Measurements from ENCODE around the gene IQSEC1. TPM values are rescaled to one million over a fixed set of nuclear protein-coding genes. Genes with fewer than 3 reads are reported as not detected.

The IQSEC1 gene
- total RNA-seq, 2 donors from 2014 or later, result 22.7 to 24.5 TPM

DNA sequence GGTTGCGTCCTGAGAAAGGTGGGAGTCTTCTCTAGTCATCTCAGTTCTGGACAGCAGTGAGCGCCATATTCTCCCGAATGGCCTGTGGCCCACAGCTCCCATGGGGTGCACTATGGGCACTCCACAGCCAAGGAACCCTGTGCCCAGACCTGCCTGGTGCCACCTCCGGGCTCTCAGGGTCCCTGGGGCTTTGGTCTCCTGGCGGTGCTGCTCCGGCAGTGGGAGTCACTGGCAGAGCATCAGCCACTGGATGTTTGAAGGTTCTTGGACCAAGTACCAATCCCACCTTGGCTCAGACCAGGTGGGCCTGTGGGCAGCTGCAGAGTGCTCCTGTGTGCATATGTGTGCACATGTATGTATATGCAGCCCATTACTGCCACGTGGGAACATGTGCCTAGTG is 163.5 kb downstream of the IQSEC1 start:
- H3K27ac Mint-ChIP-seq, result no peak overlapping the region

DNA sequence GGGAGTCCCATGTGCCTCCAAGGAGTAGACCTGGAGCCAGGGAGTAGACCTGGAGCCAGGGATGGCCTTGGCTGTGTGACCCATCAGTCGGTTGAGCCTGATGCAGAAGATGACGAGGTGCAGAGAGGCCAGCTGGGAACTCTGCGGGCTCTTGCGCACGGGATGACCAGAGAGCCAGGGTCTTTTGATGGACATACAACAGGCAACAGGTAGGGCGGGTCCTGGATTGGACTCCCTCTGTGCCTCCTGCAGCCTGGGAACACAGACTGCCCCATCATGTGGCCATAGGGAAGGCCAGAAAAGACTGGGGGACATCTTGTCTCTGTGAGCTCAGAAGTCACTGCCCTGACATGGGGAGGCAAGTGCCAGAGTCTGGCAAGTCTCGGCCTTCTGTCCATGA is 164.4 kb downstream of the IQSEC1 start:
- H3K9ac ChIP-seq (ENCODE audit: extremely low read depth, low read length, poor library complexity, severe bottlenecking), result no peak overlapping the region
- H3K27me3 Mint-ChIP-seq (ENCODE audit: insufficient read depth), result no peaks in the 10 kb centered on the region
- no peak overlapping the region for H3K4me3 Mint-ChIP-seq
- peaks cover 29% of the 10 kb centered on the region for H3K36me3 ChIP-seq (ENCODE audit: control insufficient read depth, insufficient read depth, low read length)
- H3K9me3 ChIP-seq (ENCODE audit: control insufficient read depth, low read length), result no peaks in the 10 kb centered on the region
- H3K9me3 Mint-ChIP-seq, result no peaks in the 10 kb centered on the region
- no peak for TF ChIP-seq CTCF (conservative IDR thresholded peaks at IDR 0.05)
- H3K27me3 ChIP-seq (ENCODE audit: control insufficient read depth, insufficient read depth, low read length, poor library complexity, severe bottlenecking), result no peaks in the 10 kb centered on the region
- H3K4me1 Mint-ChIP-seq, result peaks cover 2% of the 10 kb centered on the region
- DNase-seq, result no peak
- H3K4me1 ChIP-seq (ENCODE audit: control insufficient read depth, insufficient read depth, low read length), result peaks cover 4% of the 10 kb centered on the region
- no peak overlapping the region for H3K27ac ChIP-seq (ENCODE audit: low read depth, low read length)
- no peak overlapping the region for H3K27ac Mint-ChIP-seq
- H3K36me3 Mint-ChIP-seq (ENCODE audit: low read depth), result peaks cover 35% of the 10 kb centered on the region
- WGBS, 2 experiments (ENCODE audit: insufficient coverage in 1 of 2, insufficient read length in 1 of 2), result 95 to 97% methylated on average over 6 to 7 of the region's 7 CpGs
- H3K4me3 ChIP-seq (ENCODE audit: low read length), result no peak overlapping the region

More for the DNA sequence above, 163.5 kb downstream of the IQSEC1 start:
- peaks cover 2% of the 10 kb centered on the region for H3K4me1 Mint-ChIP-seq
- DNase-seq, result no peak
- peaks cover 42% of the 10 kb centered on the region for H3K36me3 Mint-ChIP-seq (ENCODE audit: low read depth)
- no peak overlapping the region for H3K4me3 ChIP-seq (ENCODE audit: low read length)
- 96% methylated on average over 7 of the region's 7 CpGs for WGBS, 2 experiments (ENCODE audit: insufficient coverage in 1 of 2, insufficient read length in 1 of 2)
- no peak for TF ChIP-seq CTCF (conservative IDR thresholded peaks at IDR 0.05)
- no peaks in the 10 kb centered on the region for H3K27me3 ChIP-seq (ENCODE audit: control insufficient read depth, insufficient read depth, low read length, poor library complexity, severe bottlenecking)
- H3K27me3 Mint-ChIP-seq (ENCODE audit: insufficient read depth), result no peaks in the 10 kb centered on the region
- H3K4me3 Mint-ChIP-seq, result no peak overlapping the region
- no peak overlapping the region for H3K9ac ChIP-seq (ENCODE audit: extremely low read depth, low read length, poor library complexity, severe bottlenecking)
- no peaks in the 10 kb centered on the region for H3K9me3 Mint-ChIP-seq
- H3K4me1 ChIP-seq (ENCODE audit: control insufficient read depth, insufficient read depth, low read length), result peaks cover 4% of the 10 kb centered on the region
- no peak overlapping the region for H3K27ac ChIP-seq (ENCODE audit: low read depth, low read length)
- no peaks in the 10 kb centered on the region for H3K9me3 ChIP-seq (ENCODE audit: control insufficient read depth, low read length)
- peaks cover 29% of the 10 kb centered on the region for H3K36me3 ChIP-seq (ENCODE audit: control insufficient read depth, insufficient read depth, low read length)

DNA sequence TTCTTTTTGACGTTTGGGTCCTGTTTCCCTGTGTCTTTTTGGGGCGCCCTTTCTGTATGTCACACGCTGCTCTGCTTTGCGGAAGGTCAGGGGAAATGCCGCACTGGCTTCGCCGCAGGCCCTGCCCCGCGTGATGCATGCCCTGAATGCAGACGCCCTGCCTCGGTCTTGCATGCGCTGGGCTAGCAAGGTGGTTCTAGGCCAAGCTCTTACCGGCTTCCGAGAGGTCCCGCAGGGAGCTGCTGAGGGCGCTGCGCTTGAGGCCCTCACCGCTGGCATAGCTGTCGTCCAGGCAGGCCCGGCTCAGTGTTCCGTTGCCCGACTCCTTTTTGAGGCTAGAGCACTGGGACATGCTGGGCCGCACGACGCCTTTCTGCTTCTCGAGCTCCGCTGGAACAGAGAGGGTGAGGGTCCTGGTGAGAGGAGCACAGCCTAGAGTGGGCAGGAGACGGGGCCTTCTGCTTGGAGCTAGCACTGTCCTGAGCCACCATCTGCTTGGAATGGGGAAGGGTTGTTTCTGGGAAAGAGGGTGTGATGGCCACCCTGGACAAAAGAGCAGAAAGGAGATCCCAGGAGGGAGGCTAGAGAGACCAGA is 165.0 kb downstream of the IQSEC1 start:
- peaks cover 4% of the 10 kb centered on the region for H3K4me1 ChIP-seq (ENCODE audit: control insufficient read depth, insufficient read depth, low read length)
- DNase-seq, result no peak
- no peaks in the 10 kb centered on the region for H3K27me3 ChIP-seq (ENCODE audit: control insufficient read depth, insufficient read depth, low read length, poor library complexity, severe bottlenecking)
- no peaks in the 10 kb centered on the region for H3K9me3 ChIP-seq (ENCODE audit: control insufficient read depth, low read length)
- H3K27me3 Mint-ChIP-seq (ENCODE audit: insufficient read depth), result no peaks in the 10 kb centered on the region
- 94 to 96% methylated on average over 22 to 28 of the region's 28 CpGs for WGBS, 2 experiments (ENCODE audit: insufficient coverage in 1 of 2, insufficient read length in 1 of 2)
- H3K27ac ChIP-seq (ENCODE audit: low read depth, low read length), result peak overlapping the region; percentile 17
- no peak overlapping the region for H3K4me3 ChIP-seq (ENCODE audit: low read length)
- no peak overlapping the region for H3K27ac Mint-ChIP-seq
- H3K9me3 Mint-ChIP-seq, result no peaks in the 10 kb centered on the region
- H3K4me3 Mint-ChIP-seq, result no peak overlapping the region
- no peak for TF ChIP-seq CTCF (conservative IDR thresholded peaks at IDR 0.05)
- peaks cover 27% of the 10 kb centered on the region for H3K36me3 ChIP-seq (ENCODE audit: control insufficient read depth, insufficient read depth, low read length)
- H3K36me3 Mint-ChIP-seq (ENCODE audit: low read depth), result peaks cover 29% of the 10 kb centered on the region
- peaks cover 2% of the 10 kb centered on the region for H3K4me1 Mint-ChIP-seq
- no peak overlapping the region for H3K9ac ChIP-seq (ENCODE audit: extremely low read depth, low read length, poor library complexity, severe bottlenecking)
